Right atrium auricular region (tissue), 2 donors: Measurements from ENCODE around the gene TRAF3IP1. TPM values are rescaled to one million over a fixed set of nuclear protein-coding genes. Genes with fewer than 3 reads are reported as not detected.

ENCODE experiments used
- DNase-seq: peaks from one replicate; pipeline ENCODE4 v3.0.0-alpha.2; 2019; ENCODE audit warnings: low spot score
- H3K27ac ChIP-seq, 2 donors: fragments of 200-600 bp; sonication (generic); 1 replicate in 1 of 2; 2 replicates in 1 of 2; pipeline ENCODE4 v1.5.1; 2016 to 2019
- H3K27me3 ChIP-seq, 2 donors: fragments of 200-600 bp; sonication (generic); one replicate each; pipeline versions ENCODE4 v1.5.1 to v1.6.0; 2017 to 2019
- H3K36me3 ChIP-seq: fragments of 200-600 bp; sonication (generic); one replicate; pipeline ENCODE4 v1.5.1; 2016
- H3K4me1 ChIP-seq, 2 donors: fragments of 200-600 bp; sonication (generic); one replicate each; pipeline versions ENCODE4 v1.5.1 to v1.6.0; 2017 to 2019
- H3K4me3 ChIP-seq, 2 donors: fragments of 200-600 bp; sonication (generic); 1 replicate in 1 of 2; 2 replicates in 1 of 2; pipeline ENCODE4 v1.5.1; 2017 to 2019; ENCODE audit warnings: mild to moderate bottlenecking in 1 of 2, moderate library complexity in 1 of 2
- H3K9me3 ChIP-seq, 2 donors: fragments of 200-600 bp; sonication (generic); one replicate each; pipeline ENCODE4 v1.5.1; 2019
- total RNA-seq, 2 donors: library from RNA; depleted of rRNA; stranded (reverse); fragments of >200 nt; gene quantifications; one replicate each; pipeline ENCODE4 v1.1.0, GENCODE V29; 2016
- TF ChIP-seq, protein P1 (sequence below), 2 donors: fragments of 200-600 bp; sonication (generic); IDR thresholded peaks; one replicate each; pipeline ENCODE4 v1.5.1; 2019; ENCODE audit warnings: antibody characterized with exemption in 2 of 2

Gene TRAF3IP1
- total RNA-seq, 2 donors from 2014 or later, result 5.0 to 5.8 TPM

DNA sequence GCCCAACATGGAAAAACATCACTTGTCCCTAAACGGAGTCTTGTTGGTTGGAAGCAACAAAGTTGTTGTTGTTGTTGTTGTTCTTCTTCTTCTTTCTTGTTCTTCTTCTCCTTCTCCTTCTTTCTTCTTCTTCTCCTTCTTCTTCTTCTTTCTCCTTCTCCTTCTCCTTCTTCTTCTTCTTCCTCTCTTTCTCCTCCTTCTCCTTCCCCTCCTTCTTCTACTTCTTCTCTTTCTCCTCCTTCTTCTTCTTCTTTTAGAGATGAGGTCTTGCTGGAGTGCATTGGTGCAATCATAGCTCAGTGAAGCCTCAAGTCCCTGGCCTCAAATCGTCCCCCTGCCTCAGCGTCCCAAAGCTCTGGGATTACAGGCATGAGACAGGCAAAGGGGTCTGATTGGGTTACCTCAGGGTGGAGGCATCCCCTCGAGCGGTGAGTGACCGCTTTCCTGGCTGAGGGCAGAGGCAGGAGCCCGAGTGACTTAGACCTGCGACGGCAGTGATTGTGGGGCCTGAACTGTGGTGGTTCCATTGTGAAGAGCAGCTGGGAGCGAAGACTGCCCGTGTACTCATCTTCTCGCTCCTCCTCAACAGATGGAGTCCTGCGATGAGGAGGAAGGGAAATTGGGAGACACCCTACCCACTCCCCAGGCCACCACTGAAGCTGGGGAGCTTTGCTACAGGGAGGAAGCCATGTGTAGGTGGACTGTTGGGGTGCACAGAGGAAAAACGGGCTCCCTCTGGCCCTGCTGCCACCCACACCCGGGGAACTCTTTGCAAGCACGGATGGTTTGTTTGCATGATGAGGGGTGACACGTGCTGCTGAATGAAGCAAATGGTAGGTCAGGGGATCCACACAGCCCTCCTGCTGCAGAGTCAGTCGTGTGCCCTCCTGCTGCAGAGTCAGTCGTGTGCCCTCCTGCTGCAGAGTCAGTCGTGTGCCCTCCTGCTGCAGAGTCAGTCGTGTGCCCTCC, 24.9 kb upstream of the TRAF3IP1 start:
- TF ChIP-seq, protein P1, sequence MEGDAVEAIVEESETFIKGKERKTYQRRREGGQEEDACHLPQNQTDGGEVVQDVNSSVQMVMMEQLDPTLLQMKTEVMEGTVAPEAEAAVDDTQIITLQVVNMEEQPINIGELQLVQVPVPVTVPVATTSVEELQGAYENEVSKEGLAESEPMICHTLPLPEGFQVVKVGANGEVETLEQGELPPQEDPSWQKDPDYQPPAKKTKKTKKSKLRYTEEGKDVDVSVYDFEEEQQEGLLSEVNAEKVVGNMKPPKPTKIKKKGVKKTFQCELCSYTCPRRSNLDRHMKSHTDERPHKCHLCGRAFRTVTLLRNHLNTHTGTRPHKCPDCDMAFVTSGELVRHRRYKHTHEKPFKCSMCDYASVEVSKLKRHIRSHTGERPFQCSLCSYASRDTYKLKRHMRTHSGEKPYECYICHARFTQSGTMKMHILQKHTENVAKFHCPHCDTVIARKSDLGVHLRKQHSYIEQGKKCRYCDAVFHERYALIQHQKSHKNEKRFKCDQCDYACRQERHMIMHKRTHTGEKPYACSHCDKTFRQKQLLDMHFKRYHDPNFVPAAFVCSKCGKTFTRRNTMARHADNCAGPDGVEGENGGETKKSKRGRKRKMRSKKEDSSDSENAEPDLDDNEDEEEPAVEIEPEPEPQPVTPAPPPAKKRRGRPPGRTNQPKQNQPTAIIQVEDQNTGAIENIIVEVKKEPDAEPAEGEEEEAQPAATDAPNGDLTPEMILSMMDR (IDR thresholded peaks at IDR 0.05), result no peak
- no peaks in the 10 kb centered on the region for H3K36me3 ChIP-seq

DNA sequence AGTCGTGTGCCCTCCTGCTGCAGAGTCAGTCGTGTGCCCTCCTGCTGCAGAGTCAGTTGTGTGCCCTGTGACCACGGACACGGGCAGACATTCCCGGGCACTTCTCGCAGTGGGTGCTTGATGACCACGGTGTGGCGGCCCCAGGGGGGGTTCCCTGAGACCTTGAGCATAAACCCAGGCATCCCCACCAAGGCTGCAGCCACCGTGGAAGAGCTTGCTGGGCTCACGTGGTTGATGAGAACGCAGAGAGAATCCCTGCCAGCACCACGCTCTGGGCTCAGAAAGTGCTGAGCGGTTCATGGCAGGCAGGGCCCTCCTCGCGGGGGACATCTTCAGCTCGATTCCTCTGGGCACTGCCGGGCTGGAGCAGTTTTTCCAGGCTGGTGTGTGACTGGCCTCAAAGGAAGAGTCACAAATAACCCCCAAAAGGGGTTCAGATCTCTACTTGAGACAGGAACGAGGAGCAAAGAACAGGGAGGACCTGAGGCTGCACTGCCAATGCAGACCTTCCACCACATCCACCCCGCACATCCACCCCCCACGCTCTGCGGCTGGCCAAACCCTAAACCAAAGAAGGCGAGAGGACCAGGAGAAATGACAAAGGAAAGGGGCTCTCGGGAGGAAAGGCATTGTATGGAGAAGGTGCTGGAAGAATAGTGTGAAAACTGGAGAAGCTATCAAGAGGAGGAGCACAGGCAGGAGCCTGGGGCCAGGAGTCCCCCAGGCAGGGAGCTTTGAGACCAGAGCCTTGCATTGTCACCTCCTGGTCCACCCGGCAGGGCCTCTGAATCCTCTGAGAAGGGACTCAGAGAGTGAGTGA, 23.5 kb upstream of the TRAF3IP1 start:
- Histone ChIP-seq H3K4me1 (no peaks in the 10 kb centered on the region), H3K27ac (no peak overlapping the region), H3K9me3 (no peaks in the 10 kb centered on the region), H3K36me3 (no peaks in the 10 kb centered on the region), H3K4me3 (no peak overlapping the region), H3K27me3 (no peaks in the 10 kb centered on the region)
- no peak for DNase-seq
- TF ChIP-seq, protein P1 (IDR thresholded peaks at IDR 0.05), result no peak

More for the DNA sequence above, 24.9 kb upstream of the TRAF3IP1 start:
- no peaks in the 10 kb centered on the region for H3K9me3 ChIP-seq
- DNase-seq, result no peak
- no peak overlapping the region for H3K4me3 ChIP-seq
- peaks cover 0 to 7% of the 10 kb centered on the region in 2 donors for H3K4me1 ChIP-seq
- H3K27me3 ChIP-seq, result no peaks in the 10 kb centered on the region
- H3K27ac ChIP-seq, result no peak overlapping the region

DNA sequence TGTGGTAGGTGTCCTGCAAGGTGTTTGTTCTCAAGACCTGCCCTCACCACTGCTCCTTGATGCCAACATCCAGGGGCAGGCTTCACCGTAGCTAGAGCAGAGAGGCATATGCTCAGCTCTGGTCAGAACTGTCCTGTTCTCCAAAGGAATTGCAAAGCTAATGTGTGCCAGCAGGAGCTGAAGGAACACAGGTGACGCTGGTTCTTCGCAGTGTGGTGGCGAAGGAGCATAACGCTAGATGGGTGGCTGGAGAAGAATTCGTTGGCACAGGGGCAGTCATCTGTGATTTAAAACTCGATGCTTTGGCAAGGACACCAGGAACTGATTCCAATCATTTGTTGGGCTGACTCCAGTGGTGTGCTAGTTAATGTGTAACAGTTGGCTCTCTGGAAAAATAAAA, 20.5 kb upstream of the TRAF3IP1 start:
- H3K27ac ChIP-seq, result no peak overlapping the region
- DNase-seq, result no peak
- no peaks in the 10 kb centered on the region for H3K27me3 ChIP-seq
- H3K36me3 ChIP-seq, result no peaks in the 10 kb centered on the region
- H3K9me3 ChIP-seq, result no peaks in the 10 kb centered on the region
- no peak overlapping the region for H3K4me3 ChIP-seq
- TF ChIP-seq, protein P1 (IDR thresholded peaks at IDR 0.05), result no peak
- H3K4me1 ChIP-seq, result no peaks in the 10 kb centered on the region

DNA sequence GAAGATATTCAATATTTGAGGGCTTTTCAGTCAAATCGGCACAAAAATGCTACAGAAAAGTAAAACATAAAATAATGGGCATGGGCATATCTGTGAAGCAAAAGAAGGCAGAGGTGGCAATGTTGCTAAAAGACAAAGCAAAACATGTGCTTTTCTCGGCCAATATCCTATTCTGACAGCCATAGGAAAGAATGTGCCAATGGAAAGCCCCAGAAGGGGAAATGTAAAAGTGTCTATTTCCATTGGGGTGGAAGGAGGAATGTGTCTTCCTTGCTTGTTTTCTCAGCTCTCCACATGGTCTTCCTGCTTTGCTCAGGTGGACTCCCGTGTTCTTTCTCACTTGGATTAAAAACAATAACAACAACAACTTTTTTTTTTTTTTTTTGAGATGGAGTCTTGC, 18.2 kb upstream of the TRAF3IP1 start:
- Histone ChIP-seq H3K27ac (no peak overlapping the region), H3K9me3 (no peaks in the 10 kb centered on the region), H3K36me3 (no peaks in the 10 kb centered on the region), H3K4me1 (no peaks in the 10 kb centered on the region), H3K4me3 (no peak overlapping the region), H3K27me3 (no peaks in the 10 kb centered on the region)
- TF ChIP-seq, protein P1 (IDR thresholded peaks at IDR 0.05), result no peak
- no peak for DNase-seq

DNA sequence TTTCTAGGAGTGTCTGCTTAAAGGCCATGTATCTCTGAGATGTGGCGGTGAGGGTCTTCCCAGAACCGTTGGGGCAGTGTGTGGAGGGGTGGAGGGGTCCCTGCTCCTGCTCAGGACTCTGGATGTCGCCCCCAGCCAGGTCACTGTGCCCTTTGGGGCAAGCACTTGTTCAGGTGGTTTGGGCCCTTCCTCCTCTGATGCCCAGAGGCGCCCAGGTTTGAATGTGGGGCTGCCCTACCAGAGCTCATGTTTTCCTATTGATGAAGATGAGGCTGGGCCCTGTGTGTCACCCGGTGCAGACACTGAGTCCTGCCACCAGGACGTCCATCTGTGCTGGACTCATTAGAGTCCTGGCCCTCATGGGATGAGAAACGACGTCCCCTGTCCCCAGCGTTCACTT, 17.6 kb upstream of the TRAF3IP1 start:
- DNase-seq, result no peak
- Histone ChIP-seq H3K36me3 (no peaks in the 10 kb centered on the region), H3K9me3 (no peaks in the 10 kb centered on the region), H3K4me3 (no peak overlapping the region), H3K27ac (no peak overlapping the region), H3K27me3 (no peaks in the 10 kb centered on the region), H3K4me1 (no peaks in the 10 kb centered on the region)
- TF ChIP-seq, protein P1 (IDR thresholded peaks at IDR 0.05), result no peak
